Adrenal gland (tissue), 12 donors: Measurements from ENCODE around the gene RASSF4. TPM values are rescaled to one million over a fixed set of nuclear protein-coding genes. Genes with fewer than 3 reads are reported as not detected.

Source experiments
- DNase-seq, 7 donors: peaks; one replicate each; pipeline ENCODE4 v3.0.0-alpha.2; 2019 to 2020
- H3K27ac ChIP-seq, 5 donors: fragments of 200-600 bp; sonication (generic) in 4 of 5; 1 replicate in 3 of 5; 2 replicates in 2 of 5; pipeline versions ENCODE4 v1.5.1 to v1.8.0; 2016 to 2020; ENCODE audit warnings: mild to moderate bottlenecking in 1 of 5
- H3K27me3 ChIP-seq: fragments of 200-600 bp; 2 replicates; pipeline ENCODE4 v1.8.0; 2021
- H3K36me3 ChIP-seq, 2 donors: fragments of 200-600 bp; replicated peaks in 1 of 2; 1 replicate in 1 of 2; 2 replicates in 1 of 2; pipeline versions ENCODE4 v1.5.1 to v1.8.0; 2018 to 2022
- H3K4me1 ChIP-seq, 2 donors: fragments of 200-600 bp; replicated peaks in 1 of 2; 1 replicate in 1 of 2; 2 replicates in 1 of 2; pipeline versions ENCODE4 v1.5.1 to v1.8.0; 2018 to 2021
- H3K4me3 ChIP-seq, 4 donors: fragments of 200-600 bp; sonication (generic) in 3 of 4; one replicate each; pipeline ENCODE4 v1.5.1; 2016 to 2018
- H3K9me3 ChIP-seq, 3 donors: fragments of 200-600 bp; sonication (generic) in 1 of 3; replicated peaks in 1 of 3; 1 replicate in 2 of 3; 2 replicates in 1 of 3; pipeline versions ENCODE4 v1.5.1 to v1.8.0; 2016 to 2021
- CTCF ChIP-seq, 6 experiments: fragments of 450-650 bp in 4 of 6; fragments of 200-600 bp in 2 of 6; sonication (generic) in 1 of 6; IDR thresholded peaks; 1 replicate in 5 of 6; 2 replicates in 1 of 6; pipeline versions ENCODE4 v1.5.1 to v1.8.0; 2016 to 2021; ENCODE audit warnings: antibody characterized with exemption in 6 of 6, mild to moderate bottlenecking in 2 of 6, moderate library complexity in 1 of 6
- POLR2A ChIP-seq, 2 donors: fragments of 450-650 bp; IDR thresholded peaks; one replicate each; pipeline ENCODE4 v1.6.1; 2017; ENCODE audit warnings: antibody characterized with exemption in 2 of 2, mild to moderate bottlenecking in 2 of 2, moderate library complexity in 1 of 2
- WGBS, 4 donors: extraction: QIAGEN DNeasy Blood & Tissue Kit in 2 of 4; methylation state at CpG; one replicate each; pipeline versions ENCODE4 v1.1.5 to v1.1.7; 2013 to 2017; 5-methylcytosine and 5-hydroxymethylcytosine counted together
- intact Hi-C, 2 donors: fragments of 100-400 bp; cut with DNase I; formaldehyde crosslinking; loops; one replicate each; pipeline versions ENCODE4 v1.14.1 to v1.15.0; 2022 to 2023
- polyA plus RNA-seq, 3 donors: library from polyadenylated mRNA; stranded (reverse); fragments of 200-250 nt in 2 of 3; fragments of 350-450 nt in 1 of 3; fragmentation: Illumina TruSeq in 1 of 3; extraction: RNeasy Lipid Tissue Mini Kit (QIAGEN cat#74804) in 1 of 3; gene quantifications; one replicate each; pipeline ENCODE4 v1.2.3, GENCODE V29; 2013 to 2014
- total RNA-seq, 9 donors: library from RNA; depleted of rRNA in 4 of 9; stranded (reverse); fragments of >200 nt in 4 of 9; fragments of 120-200 nt in 1 of 9; fragmentation: NEBNext Ultra II Directional in 1 of 9; extraction: Animal tissue kit (Norgen Biotek cat#: 25700) in 1 of 9; gene quantifications; one replicate each; pipeline versions ENCODE4 v1.1.0 to v1.2.4, GENCODE V29; 2013 to 2023
- donor health status: healthy with polysubstance abuse.
- donor health status: Bipolar disorder and iron deficiency.
- donor health status: DM: yes; HTN: yes; CAD: no.
- donor health status: DM: no; HTN: no; CAD: no.
- donor health status: DM: no; HTN: no; CAD: no.
- donor health status: DM: yes; HTN: yes; CAD: no.

The RASSF4 gene
- total and polyA plus RNA-seq, 12 donors: 5.2 to 47.5 (median 25.0) TPM

- Histone ChIP-seq H3K27me3 (no peaks in the 10 kb centered on the region), H3K4me1 (peaks cover 0 to 2% of the 10 kb centered on the region in 2 donors), H3K36me3 (no peaks in the 10 kb centered on the region), H3K9me3 (no peaks in the 10 kb centered on the region), H3K4me3 (no peak overlapping the region), H3K27ac (no peak overlapping the region)
- TF ChIP-seq POLR2A (IDR thresholded peaks at IDR 0.05) (no peak), CTCF (IDR thresholded peaks at IDR 0.05) (no peak)
- WGBS, 4 donors: 96 to 98% (median 97%) methylated on average over 4 to 5 of the region's 5 CpGs
- intact Hi-C loops: no loop called here
- DNase-seq: peak in 2 of 7 donors; percentile 4 to 17
Measured at GRCh38 chr10:44922021-44922420, 37.6 kb upstream of the RASSF4 start.

GRCh38 chr10:44922796-44923545 lies 36.6 kb upstream of the RASSF4 start:
- intact Hi-C loops: no loop called here
- TF ChIP-seq CTCF (IDR thresholded peaks at IDR 0.05): no peak
- no peak for TF ChIP-seq POLR2A (IDR thresholded peaks at IDR 0.05)
- 84 to 91% (median 87%) methylated on average over 7 of the region's 7 CpGs for WGBS, 4 donors

GRCh38 chr10:44923611-44924010 lies 36.0 kb upstream of the RASSF4 start:
- peak in 2 of 7 donors; percentile 7 to 41 for DNase-seq
- whole genome bisulfite sequencing, 4 donors: 84 to 95% (median 91%) methylated on average over 2 to 3 of the region's 3 CpGs
- H3K4me3 ChIP-seq: no peak overlapping the region
- peaks cover 5 to 9% of the 10 kb centered on the region in 2 donors for H3K4me1 ChIP-seq
- H3K36me3 ChIP-seq: no peaks in the 10 kb centered on the region
- no peak for TF ChIP-seq CTCF (IDR thresholded peaks at IDR 0.05)
- TF ChIP-seq POLR2A (IDR thresholded peaks at IDR 0.05): no peak
- H3K9me3 ChIP-seq: no peaks in the 10 kb centered on the region
- H3K27me3 ChIP-seq: no peaks in the 10 kb centered on the region
- H3K27ac ChIP-seq: no peak overlapping the region
- intact Hi-C loops: no loop called here

More at GRCh38 chr10:44922796-44923545, 36.6 kb upstream of the RASSF4 start:
- no peak overlapping the region for H3K27ac ChIP-seq
- H3K4me1 ChIP-seq: peaks cover 5 to 9% of the 10 kb centered on the region in 2 donors
- DNase-seq: peak in 2 of 7 donors; percentile 6 to 24
- no peaks in the 10 kb centered on the region for H3K27me3 ChIP-seq
- H3K9me3 ChIP-seq: no peaks in the 10 kb centered on the region
- no peak overlapping the region for H3K4me3 ChIP-seq
- no peaks in the 10 kb centered on the region for H3K36me3 ChIP-seq

- 80 to 93% (median 85%) methylated on average over 16 to 21 of the region's 21 CpGs for WGBS, 4 donors
- no peak overlapping the region for H3K4me3 ChIP-seq
- no peak overlapping the region for H3K27ac ChIP-seq
- intact Hi-C loops: no loop called here
- peaks cover 5 to 9% of the 10 kb centered on the region in 2 donors for H3K4me1 ChIP-seq
- no peak for TF ChIP-seq CTCF (IDR thresholded peaks at IDR 0.05)
- no peak for TF ChIP-seq POLR2A (IDR thresholded peaks at IDR 0.05)
- peak in 3 of 7 donors; percentile 12 to 20 (median 13) for DNase-seq
- no peaks in the 10 kb centered on the region for H3K36me3 ChIP-seq
- H3K27me3 ChIP-seq: no peaks in the 10 kb centered on the region
- H3K9me3 ChIP-seq: no peaks in the 10 kb centered on the region
Measured at GRCh38 chr10:44924261-44925040, 35.2 kb upstream of the RASSF4 start.
